GM19452 (cell line): ENCODE data around the gene SERPINE1.
"Not testable (repeated sequence)": the region's sequence is repeated elsewhere in the genome, so short reads cannot be mapped to it uniquely, and the experiment has no call there.

Experiments
- ATAC-seq: cut with Tn5 transposase; IDR thresholded peaks from one replicate; pipeline ENCODE4 v1.9.1; 2021; ENCODE audit not compliant: unreplicated experiment

The SERPINE1 gene

DNA sequence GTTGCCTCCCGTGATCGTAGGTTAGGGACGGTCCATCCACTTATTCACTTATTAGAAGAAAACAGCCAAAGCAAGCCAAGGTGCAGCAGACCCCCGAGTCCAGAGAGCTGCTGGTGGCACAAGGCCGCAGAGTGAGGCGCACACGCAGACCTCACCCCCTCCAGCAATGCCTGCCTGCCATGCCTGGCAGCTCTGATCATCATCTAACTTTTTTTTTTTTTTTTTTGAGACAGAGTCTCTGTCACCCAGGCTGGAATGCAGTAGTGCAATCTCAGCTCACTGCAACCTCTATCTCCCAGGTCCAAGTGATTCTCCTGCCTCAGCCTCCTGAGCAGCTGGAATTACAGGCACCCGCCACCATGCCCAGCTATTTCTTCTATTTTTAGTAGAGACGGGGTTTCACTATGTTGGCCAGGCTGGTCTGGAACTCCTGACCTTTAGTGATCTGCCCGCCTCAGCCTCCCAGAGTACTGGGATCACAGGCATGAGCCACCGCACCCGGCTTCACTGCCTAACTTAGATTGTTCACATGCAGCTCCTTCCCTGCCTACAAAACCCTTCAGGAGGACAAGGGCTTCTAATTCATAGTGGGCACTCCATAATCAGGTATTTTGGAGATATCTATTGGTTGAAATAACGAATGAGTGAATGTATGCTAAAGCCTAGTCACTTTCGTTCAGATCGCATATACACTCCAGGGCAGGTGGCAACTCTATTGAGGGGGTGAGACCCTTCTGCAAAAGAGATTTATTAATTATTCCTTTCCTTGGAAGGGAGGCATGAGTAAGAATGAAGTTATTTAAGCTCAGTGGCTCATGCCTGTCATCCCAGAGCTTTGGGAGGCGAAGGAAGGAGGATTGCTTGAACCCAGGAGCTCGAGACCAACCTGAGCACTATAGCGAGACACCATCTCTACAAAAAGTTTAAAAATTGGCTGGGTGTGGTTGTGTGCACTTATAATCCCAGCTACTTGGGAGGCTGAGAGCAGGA is 25.8 kb upstream of the SERPINE1 start:
- ATAC-seq, result no peak

DNA sequence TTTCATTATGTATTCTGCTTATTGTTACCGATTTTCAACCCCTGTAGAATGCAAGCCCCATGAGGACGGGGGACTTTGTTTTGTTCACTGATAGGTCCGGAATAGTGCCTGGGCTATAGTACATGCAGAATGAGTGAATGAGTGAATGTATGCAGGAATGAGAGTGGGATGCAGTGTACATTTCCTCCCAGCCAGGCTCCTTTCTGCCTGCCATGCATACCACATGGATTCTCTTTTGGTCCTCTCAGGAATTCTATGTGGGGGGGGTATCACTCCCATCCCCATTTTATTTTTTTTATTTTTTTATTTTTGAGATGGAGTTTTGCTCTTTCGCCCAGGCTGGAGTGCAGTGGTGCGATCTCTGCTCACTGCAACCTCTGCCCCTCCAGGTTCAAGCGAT is 24.9 kb upstream of the SERPINE1 start:
- ATAC-seq, result no peak

DNA sequence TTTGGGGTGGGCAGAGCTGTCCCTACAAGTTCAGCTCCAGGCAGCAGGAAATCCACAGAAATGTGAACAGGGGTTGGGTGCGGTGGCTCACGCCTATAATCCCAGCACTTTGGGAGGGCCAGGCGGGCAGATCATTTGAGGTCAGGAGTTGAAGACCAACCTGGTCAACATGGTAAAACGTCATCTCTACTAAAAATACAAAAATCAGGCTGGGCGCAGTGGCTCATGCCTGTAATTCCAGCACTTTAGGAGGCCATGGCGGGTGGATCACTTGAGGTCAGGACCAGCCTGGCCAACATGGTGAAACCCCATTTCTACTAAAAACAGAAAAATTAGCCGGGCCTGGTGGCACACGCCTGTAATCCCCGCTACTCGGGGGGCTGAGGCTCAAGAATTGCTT is 23.2 kb upstream of the SERPINE1 start:
- not testable (repeated sequence) for ATAC-seq

DNA sequence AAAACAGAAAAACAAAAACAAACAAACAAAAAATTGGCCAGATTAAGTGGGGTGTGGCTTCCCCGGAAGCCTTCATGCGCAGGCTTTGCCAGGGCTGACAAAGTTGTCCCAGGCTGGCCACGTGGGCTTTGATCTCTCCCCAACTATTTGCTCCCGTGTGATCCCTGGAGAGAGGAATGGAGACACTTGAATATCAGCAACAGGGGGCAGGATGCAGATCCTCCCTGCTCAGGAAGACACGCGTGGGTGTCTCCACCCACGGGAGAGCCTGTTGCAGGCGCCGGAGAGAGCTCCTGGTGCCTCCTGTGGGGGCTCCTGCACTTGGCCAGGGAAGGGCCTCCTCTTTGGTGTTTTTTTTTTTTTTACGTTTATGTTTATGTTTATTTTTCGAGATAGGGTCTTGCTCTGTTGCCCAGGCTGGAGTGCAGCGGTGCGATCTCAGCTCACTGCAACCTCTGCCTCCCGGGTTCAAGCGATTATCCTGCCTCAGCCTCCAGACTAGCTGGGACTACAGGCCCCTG is 22.7 kb upstream of the SERPINE1 start:
- ATAC-seq, result no peak

DNA sequence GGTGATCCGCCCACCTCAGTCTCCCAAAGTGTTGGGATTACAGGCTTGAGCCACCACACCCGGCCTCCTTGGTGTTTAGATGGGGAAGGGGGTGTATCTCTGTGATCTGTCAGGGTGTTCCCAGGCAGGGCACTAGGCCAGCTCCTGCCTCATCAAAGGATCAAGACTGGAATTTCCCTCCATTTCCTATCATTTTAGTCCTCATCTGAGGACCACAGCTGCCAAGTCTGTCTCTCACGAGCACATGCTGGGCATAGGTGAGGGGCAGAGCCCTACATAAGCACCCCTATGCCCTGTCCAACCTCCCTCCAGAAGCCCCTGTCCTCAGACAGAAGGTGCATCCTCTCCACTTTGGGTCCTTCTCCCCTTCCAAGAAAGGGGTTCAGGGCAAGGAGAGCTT is 22.1 kb upstream of the SERPINE1 start:
- no peak for ATAC-seq

DNA sequence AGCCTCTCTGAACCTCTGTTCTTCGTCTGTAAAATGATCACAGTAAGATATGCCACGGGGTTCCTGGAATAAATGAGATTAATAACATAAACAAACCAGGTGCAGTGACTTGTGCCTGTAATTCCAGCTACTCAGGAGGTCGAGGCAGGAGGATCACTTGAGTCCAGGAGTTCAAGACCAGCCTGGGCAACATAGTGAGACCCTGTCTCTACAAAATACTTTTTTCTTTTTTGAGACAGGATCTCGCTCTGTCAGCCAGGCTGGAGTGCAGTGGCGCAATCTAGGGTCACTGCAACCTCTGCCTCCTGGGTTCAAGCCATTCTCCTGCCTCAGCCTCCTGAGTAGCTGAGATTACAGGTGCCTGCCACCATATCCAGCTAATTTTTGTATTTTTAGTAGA is 21.7 kb upstream of the SERPINE1 start:
- not testable (repeated sequence) for ATAC-seq

DNA sequence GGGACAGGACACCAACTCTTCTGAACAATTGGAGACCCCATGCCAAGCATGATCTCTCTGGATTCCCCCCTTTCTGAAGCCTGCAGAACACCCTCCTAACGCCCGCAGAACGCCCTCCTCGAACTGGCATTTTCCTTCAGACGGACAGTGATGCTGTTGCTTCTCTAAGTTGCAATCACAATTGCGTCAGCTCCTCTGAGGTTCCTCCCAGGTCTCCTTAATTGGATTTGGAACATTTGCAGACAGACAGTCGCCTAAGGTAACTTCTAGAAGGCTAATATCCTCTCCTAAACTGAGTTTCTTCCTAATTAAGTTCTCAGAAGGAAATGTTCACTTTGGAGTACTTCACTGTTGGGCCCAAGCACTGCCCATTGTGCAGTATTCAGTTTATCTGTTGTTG is 20.5 kb upstream of the SERPINE1 start:
- no peak for ATAC-seq

DNA sequence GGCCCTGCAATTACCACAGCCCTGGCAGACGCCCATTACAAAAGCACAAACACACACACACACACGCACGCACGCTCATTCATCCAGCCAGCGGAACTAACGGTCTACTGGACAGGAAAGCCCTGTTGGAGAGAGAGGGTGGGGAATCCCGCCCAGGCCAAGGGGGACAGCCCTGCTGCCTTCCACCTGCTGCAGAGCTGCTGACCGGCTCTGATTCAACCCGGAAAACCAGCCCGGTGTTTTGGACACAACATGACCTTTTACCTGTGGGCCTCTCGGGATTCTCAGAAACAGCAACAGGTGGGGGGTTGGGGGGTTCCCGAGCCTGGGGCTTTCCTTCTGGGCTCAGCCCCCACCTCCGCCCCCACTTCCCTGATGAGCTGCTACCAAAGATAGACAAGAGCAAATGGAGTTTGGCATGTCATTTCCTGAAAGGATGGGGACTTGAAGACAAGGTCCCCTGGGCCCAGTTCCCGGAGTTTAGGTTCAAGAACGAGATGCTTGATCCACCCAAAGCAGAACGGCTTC is 18.5 kb upstream of the SERPINE1 start:
- no peak for ATAC-seq

DNA sequence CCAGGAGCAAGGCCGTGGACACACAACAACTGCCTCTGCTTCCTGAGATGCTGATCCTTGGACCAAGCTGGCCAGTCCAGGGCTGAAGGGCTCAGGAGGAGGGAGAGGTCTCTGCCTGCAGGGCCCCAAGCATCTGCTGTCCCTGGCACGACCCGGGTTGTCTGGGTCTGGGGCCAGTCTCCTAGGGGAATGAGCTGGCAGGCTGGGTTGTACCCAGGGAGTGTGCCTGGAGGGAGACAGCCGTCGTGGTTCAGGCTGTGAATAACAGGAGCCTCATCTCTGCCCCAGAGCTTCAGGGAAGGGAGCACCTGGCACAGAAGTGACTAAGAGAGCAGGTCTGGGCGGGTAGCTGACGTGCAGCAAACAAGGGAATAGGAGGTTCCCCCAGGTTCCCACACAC is 17.9 kb upstream of the SERPINE1 start:
- no peak for ATAC-seq

DNA sequence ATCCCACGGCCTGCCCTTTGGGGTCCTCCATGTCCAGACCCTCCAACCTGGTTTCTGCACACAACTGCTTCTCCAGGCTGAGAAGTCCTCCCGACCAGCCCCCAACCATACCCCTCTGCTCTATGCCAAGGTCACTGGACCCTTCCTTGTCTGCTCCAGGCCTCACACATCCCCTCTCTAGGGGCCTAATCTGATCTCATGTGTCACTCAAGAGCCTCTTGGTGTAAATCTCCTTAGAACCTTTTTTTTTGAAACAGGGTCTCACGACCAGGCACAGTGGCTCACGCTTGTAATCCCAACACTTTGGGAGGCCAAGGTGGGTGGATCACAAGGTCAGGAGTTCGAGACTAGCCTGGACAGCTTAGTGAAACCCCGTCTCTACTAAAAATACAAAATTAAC is 17.5 kb upstream of the SERPINE1 start:
- no peak for ATAC-seq

DNA sequence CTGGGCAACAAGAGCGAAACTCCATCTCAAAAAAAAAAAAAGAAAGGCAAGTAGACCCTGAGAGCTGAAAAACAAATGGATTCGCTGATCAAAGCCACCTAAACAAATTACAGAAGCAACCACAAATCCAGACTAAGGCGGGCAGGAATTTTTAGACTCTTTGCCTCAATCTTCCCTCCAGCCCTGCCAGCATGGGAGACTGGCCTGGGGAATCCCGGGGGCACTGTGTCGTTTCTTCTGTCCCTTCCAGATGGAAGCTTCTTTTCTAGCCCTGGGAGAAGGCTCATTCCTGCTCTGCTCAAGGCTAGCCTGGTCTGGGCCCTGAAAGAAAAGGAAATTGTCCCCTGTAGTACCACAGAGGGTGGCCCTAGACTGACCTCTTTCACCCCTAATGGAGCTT is 15.6 kb upstream of the SERPINE1 start:
- ATAC-seq, result no peak

DNA sequence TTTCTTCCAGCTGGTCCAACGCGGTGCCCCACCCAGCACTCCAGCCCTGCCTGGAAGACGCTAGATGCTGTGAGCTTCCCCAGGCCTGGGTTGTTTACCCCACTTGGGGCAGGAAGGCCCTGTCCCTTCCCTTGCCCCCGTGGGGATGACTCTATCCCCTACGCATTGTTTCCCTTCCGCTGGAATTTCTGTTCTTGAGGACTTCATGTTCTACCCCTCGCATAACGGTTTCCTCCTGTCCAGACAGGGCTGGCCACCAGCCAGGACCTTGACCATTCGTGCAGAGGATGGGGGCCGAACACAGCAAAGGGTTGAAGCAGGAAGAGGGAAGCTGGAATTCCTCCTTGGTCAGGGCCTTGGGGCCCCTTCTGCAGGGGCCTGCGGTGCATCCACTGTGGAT is 14.7 kb upstream of the SERPINE1 start:
- no peak for ATAC-seq

DNA sequence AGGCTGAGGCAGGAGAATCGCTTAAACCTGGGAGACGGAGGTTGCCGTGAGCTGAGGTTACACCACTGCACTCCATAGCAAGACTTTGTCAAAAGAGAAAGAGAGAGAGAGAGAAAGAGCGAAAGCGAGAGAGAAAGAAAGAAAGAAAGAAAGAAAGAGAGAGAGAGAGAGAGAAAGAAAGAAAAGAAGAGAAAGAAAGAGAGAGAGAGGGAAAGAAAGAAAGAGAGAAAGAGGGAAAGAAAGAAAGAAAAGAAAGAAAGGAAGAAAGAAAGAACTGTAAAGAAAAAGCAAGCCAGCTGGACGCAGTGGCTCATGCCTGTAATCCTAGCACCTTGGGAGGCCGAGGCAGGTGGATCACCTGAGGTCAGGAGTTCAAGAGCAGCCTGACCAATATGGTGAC is 13.8 kb upstream of the SERPINE1 start:
- ATAC-seq, result not testable (repeated sequence)

DNA sequence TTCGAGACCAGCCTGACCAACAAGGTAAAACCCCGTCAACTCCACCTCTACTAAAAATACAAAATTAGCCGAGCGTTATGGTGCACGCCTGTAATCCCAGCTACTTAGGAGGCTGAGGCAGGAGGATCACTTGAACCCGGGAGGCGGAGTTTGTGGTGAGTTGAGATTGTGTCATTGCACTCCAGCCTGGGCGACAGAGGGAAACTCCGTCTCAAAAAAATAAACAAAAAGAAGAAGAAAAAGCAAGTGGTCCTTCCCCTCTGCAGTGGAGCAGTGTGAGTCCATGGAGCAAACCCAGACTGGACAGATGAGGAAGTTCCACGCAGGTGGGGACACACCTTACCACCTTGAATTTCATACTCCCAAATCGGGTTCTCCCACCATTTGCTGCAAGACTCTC is 13.1 kb upstream of the SERPINE1 start:
- ATAC-seq, result no peak

DNA sequence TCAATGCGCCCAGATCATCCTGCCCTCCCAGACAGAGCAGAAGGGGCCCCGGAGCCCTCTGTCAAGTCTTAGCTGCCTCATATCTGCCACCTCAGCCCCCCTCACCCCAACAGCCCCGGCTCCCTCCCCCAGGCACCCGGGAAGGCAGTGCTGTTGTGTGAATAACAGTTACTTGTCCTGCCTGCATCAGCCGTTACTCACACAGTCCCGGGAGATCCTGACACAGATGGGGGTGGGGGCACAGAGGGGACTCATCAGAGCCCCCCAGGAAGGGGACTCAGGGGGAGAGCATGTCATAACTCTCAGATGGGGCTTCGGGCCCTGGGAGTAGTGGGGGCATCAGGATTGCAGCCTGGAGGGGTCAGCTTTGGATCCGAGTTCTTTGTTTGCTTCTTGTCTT is 12.4 kb upstream of the SERPINE1 start:
- ATAC-seq, result no peak

DNA sequence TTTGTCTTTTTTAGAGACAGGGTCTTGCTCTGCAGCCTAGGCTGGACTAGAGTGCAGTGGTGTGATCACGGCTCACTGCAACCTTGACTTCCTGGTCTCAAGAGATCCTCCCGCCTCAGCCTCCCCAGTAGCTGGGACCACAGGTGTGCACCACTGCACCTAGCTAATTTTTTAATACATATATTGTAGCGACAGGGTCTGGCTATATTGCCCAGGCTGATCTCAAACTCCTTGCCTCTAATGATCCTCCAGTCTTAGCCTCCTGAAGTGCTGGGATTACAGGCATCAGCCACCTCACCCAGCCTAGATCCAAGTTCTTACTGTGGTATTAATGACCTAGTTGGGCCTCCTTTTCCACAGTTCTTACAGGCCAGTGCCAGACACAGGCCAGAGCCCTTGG is 11.7 kb upstream of the SERPINE1 start:
- ATAC-seq, result no peak

DNA sequence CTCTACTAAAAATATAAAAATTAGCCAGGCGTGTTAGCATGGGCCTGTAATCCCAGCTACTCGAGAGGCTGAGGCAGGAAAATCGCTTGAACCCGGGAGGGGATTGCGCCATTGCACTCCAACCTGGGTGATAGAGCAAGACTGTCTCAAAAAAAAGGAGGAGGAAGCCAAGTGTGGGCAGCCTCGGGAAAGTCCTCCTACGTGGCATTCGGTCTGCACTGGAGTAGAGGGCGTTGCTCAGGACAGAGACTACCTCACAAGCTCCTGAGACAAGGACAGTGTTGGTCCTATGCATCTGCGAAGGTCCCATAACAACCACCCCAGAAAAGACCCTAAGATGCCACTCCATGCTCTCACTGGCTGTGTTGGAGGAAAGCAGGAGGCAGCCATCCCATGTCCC is 10.0 kb upstream of the SERPINE1 start:
- no peak for ATAC-seq

DNA sequence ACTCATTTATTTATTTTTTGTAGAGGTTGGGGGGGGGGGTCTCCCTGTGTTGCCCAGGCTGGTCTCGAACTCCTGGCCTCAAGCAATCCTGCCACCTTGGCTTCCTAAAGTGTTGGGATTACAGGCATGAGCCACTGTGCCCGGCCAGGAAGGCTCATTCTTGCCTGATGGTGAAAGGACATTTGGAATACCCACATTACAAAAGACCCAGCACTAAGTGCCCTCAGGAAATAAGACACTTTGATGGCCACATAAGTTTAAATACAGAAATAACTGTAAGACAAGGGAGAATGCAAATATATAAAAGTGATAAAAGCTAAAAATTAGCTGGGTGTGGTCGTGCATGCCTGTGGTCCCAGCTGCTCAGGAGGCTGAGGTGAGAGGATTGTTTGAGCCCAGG is 8.0 kb upstream of the SERPINE1 start:
- no peak for ATAC-seq

DNA sequence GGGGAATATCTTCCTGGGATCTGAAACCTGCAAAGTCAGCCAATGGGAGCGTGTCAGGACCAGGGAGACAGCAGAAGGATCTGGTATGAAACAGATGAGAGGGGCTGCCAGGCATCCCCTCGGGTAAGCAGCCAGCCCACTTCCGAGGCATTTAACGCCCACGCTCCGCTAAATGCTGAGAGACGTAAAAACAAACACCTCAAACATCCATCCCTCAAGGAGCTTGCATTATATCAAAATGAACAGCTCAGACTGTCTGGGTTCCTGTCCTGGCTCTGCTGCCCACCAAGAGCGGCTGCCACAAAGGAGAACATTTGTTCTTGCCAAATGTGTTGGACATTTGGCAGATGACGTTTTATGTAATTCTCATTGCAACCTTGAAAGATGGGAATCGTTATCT is 7.0 kb upstream of the SERPINE1 start:
- ATAC-seq, result no peak

DNA sequence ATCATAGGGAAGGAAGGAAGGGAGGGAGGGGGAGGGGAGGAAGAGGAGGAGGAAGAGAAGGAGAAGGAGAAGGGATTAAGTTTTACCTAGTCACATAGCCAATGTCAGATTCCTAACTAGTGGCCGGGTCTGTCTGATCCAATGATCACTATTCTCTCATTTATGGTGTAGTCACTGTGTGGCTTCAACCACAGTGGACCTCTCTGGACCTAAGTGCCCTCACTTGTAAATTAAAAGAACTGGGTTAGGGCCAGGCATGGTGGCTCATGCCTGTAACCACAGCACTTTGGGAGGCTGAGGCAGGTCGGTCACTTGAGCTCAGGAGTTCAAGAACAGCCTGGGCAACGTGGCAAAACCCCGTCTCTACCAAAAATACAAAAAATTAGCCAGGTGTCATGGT is 6.6 kb upstream of the SERPINE1 start:
- ATAC-seq, result no peak

DNA sequence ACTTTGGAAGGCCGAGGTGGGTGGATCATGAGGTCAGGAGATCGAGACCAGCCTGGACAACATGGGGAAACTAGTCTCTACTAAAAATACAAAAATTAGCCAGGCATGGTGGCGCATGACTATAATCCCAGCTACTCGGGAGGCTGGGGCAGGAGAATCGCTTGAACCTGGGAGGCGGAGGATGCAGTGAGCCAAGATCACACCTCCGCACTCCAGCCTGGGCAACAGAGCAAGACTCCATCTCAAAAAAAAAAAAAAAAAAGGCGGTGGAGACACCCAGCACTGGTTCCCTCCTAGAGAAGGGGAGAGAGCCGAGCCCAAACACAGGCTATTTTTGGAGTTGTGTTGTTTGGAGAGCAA is 5.3 kb upstream of the SERPINE1 start:
- ATAC-seq, result not testable (repeated sequence)
